HL-60/S4 (cell line): ENCODE measurements around the gene TMTC2.
"Not testable (repeated sequence)": the region's sequence is repeated elsewhere in the genome, so short reads cannot be mapped to it uniquely, and the experiment has no call there.

Source experiments
- in situ Hi-C: fragments of 300-500 bp; cut with MboI; formaldehyde crosslinking; loops from 2 replicates; pipeline ENCODE4 v1.14.3; 2022; ENCODE audit warnings: low sequenced_read_pairs

TMTC2 gene

GRCh38 chr12:82787016-82787415 lies 100.3 kb downstream of the TMTC2 start:
- in situ Hi-C loops = no loop called here

GRCh38 chr12:82788594-82788993 lies 101.9 kb downstream of the TMTC2 start:
- in situ Hi-C loops = no loop called here

GRCh38 chr12:82789674-82790073 lies 103.0 kb downstream of the TMTC2 start:
- in situ Hi-C loops = no loop called here

- in situ Hi-C loops = no loop called here
Measured at GRCh38 chr12:82793751-82794281, 107.1 kb downstream of the TMTC2 start.

GRCh38 chr12:82797480-82797879 lies 110.8 kb downstream of the TMTC2 start:
- in situ Hi-C loops = no loop called here

GRCh38 chr12:82800185-82800584 lies 113.5 kb downstream of the TMTC2 start:
- in situ Hi-C loops = no loop called here

GRCh38 chr12:82801951-82802610 lies 115.4 kb downstream of the TMTC2 start:
- in situ Hi-C loops = no loop called here

- in situ Hi-C loops = no loop called here
Measured at GRCh38 chr12:82803201-82803600, 116.5 kb downstream of the TMTC2 start.

- in situ Hi-C loops = no loop called here
Measured at GRCh38 chr12:82804601-82805000, 117.9 kb downstream of the TMTC2 start.

- in situ Hi-C loops = not testable (repeated sequence)
Measured at GRCh38 chr12:82805004-82805403, 118.3 kb downstream of the TMTC2 start.

GRCh38 chr12:82805812-82806497 lies 119.2 kb downstream of the TMTC2 start:
- in situ Hi-C loops = no loop called here

GRCh38 chr12:82807132-82807737 lies 120.5 kb downstream of the TMTC2 start:
- in situ Hi-C loops = no loop called here

GRCh38 chr12:82810568-82810967 lies 123.9 kb downstream of the TMTC2 start:
- in situ Hi-C loops = no loop called here

GRCh38 chr12:82817368-82817767 lies 130.7 kb downstream of the TMTC2 start:
- in situ Hi-C loops = no loop called here

- in situ Hi-C loops = no loop called here
Measured at GRCh38 chr12:82818271-82819035, 131.7 kb downstream of the TMTC2 start.

GRCh38 chr12:82826505-82826904 lies 139.8 kb downstream of the TMTC2 start:
- in situ Hi-C loops = no loop called here

- in situ Hi-C loops = no loop called here
Measured at GRCh38 chr12:82832096-82832495, 145.4 kb downstream of the TMTC2 start.

- in situ Hi-C loops = no loop called here
Measured at GRCh38 chr12:82832981-82833380, 146.3 kb downstream of the TMTC2 start.

GRCh38 chr12:82833481-82833880 lies 146.8 kb downstream of the TMTC2 start:
- in situ Hi-C loops = no loop called here

- in situ Hi-C loops = no loop called here
Measured at GRCh38 chr12:82835217-82835616, 148.5 kb downstream of the TMTC2 start.

GRCh38 chr12:82838131-82838551 lies 151.4 kb downstream of the TMTC2 start:
- in situ Hi-C loops = no loop called here
